GM12878 (cell line): ENCODE results near the gene SRMS. TPM values are rescaled to one million over a fixed set of nuclear protein-coding genes. Genes with fewer than 3 reads are reported as not detected.

Experiments
- ATAC-seq: fragments of 200-7000 bp; cut with Tn5 transposase; 3 replicates; pipeline ENCODE4 v1.9.1; 2020; ENCODE audit warnings: mild to moderate bottlenecking, moderate library complexity
- BruUV-seq: library from RNA; stranded (reverse); fragments of 400-500 nt; replicated peaks from 2 replicates; lab custom pipeline; 2021; lab: Mats Ljungman, UMichigan
- CTCF ChIA-PET: fragments of 300-600 bp; sonication (Branson Sonifier 250); formaldehyde crosslinking; extraction: SDS; loops from one replicate; lab custom pipeline; 2021; ENCODE audit warnings: inconsistent platforms; lab: Yijun Ruan, JAX
- POLR2A ChIA-PET: fragments of 350-600 bp; formaldehyde crosslinking; extraction: SDS; loops from one replicate; lab custom pipeline; 2021; ENCODE audit warnings: inconsistent platforms; lab: Charles Lee
- RAD21 ChIA-PET: fragments of 300-600 bp; sonication (Branson Sonifier 250); formaldehyde crosslinking; loops from one replicate; lab custom pipeline; 2023; ENCODE audit warnings: antibody characterized with exemption; ENCODE audit not compliant: unreplicated experiment; lab: Charles Lee
- SMC1A ChIA-PET: fragments of 300-600 bp; sonication (Branson Sonifier 250); formaldehyde crosslinking; loops from one replicate; lab custom pipeline; 2023; ENCODE audit not compliant: unreplicated experiment, uncharacterized antibody; lab: Charles Lee
- DNase-seq: peaks from one replicate; pipeline ENCODE4 v3.0.0-alpha.2; 2011; ENCODE audit warnings: low read depth, low spot score
- FAIRE-seq: peaks from 3 replicates; lab custom pipeline; 2011; peaks lifted over from hg19 to GRCh38; lab: Jason Lieb, UNC
- H2AFZ ChIP-seq: 2 replicates; pipeline ENCODE4 v1.6.0; 2011; ENCODE audit warnings: low read depth, low read length, control low read depth; ENCODE audit not compliant: control insufficient read depth
- H3K27ac ChIP-seq: 2 replicates; pipeline ENCODE4 v1.5.1; 2011; ENCODE audit warnings: control low read depth; ENCODE audit not compliant: control insufficient read depth, insufficient read depth
- H3K27me3 ChIP-seq, 2 experiments: replicated peaks in 1 of 2; 2 replicates each; pipeline versions ENCODE4 v1.6.0 to v1.6.1; 2011; ENCODE audit warnings: low read length in 1 of 2; ENCODE audit not compliant: control insufficient read depth in 2 of 2, insufficient read depth in 2 of 2
- H3K36me3 ChIP-seq, 2 experiments: 2 replicates each; pipeline ENCODE4 v1.5.1; 2011; ENCODE audit warnings: low read length in 1 of 2; ENCODE audit not compliant: control insufficient read depth in 2 of 2, insufficient read depth in 2 of 2
- H3K4me1 ChIP-seq: 2 replicates; pipeline ENCODE4 v1.6.1; 2011; ENCODE audit warnings: mild to moderate bottlenecking, low read length, moderate library complexity, mixed read lengths; ENCODE audit not compliant: control insufficient read depth, insufficient read depth
- H3K4me2 ChIP-seq: 2 replicates; pipeline ENCODE4 v1.6.0; 2011; ENCODE audit warnings: control low read depth; ENCODE audit not compliant: control insufficient read depth, insufficient read depth
- H3K4me3 ChIP-seq: fragments of 200-600 bp; sonication (generic); 2 replicates; pipeline ENCODE4 v1.5.1; 2016
- H3K79me2 ChIP-seq: 2 replicates; pipeline ENCODE4 v1.6.0; 2011; ENCODE audit warnings: low read length; ENCODE audit not compliant: control insufficient read depth, insufficient read depth
- H3K9ac ChIP-seq: 2 replicates; pipeline ENCODE4 v1.8.0; 2011; ENCODE audit warnings: low read length, control low read depth, mixed read lengths; ENCODE audit not compliant: control insufficient read depth, insufficient read depth
- H3K9me3 ChIP-seq: replicated peaks from 3 replicates; pipeline ENCODE4 v1.5.1; 2011; ENCODE audit warnings: mild to moderate bottlenecking, low read length; ENCODE audit not compliant: control insufficient read depth, insufficient read depth
- H4K20me1 ChIP-seq: 2 replicates; pipeline ENCODE4 v1.6.0; 2011; ENCODE audit not compliant: control insufficient read depth, insufficient read depth
- GATAD2B ChIP-seq: fragments of 450-650 bp; conservative IDR thresholded peaks from 2 replicates; pipeline ENCODE4 v1.6.1; 2017; ENCODE audit warnings: low read depth, mild to moderate bottlenecking, moderate library complexity
- PAX8 ChIP-seq: fragments of 450-650 bp; IDR thresholded peaks from 2 replicates; pipeline ENCODE4 v1.6.1; 2017; ENCODE audit warnings: mild to moderate bottlenecking, moderate library complexity
- PBX3 ChIP-seq: IDR thresholded peaks from 2 replicates; pipeline ENCODE4 v1.6.1; 2011; ENCODE audit warnings: mild to moderate bottlenecking, low read depth, low read length, moderate library complexity; ENCODE audit not compliant: insufficient replicate concordance
- RB1 ChIP-seq: fragments of 450-650 bp; formaldehyde crosslinking; IDR thresholded peaks from 2 replicates; pipeline ENCODE4 v1.6.1; 2017; ENCODE audit warnings: mild to moderate bottlenecking, borderline replicate concordance
- SIX5 ChIP-seq: IDR thresholded peaks from 2 replicates; pipeline ENCODE4 v1.6.1; 2011; ENCODE audit warnings: mild to moderate bottlenecking, low read depth, low read length, moderate library complexity; ENCODE audit not compliant: severe bottlenecking
- SKIL ChIP-seq: fragments of 450-650 bp; IDR thresholded peaks from 2 replicates; pipeline ENCODE4 v1.6.1; 2017; ENCODE audit warnings: mild to moderate bottlenecking, low read depth, inconsistent platforms; ENCODE audit not compliant: poor library complexity, severe bottlenecking
- SUPT20H ChIP-seq: IDR thresholded peaks from 2 replicates; pipeline ENCODE4 v1.6.1; 2011; ENCODE audit warnings: low read depth, mild to moderate bottlenecking, low read length, moderate library complexity, borderline replicate concordance; ENCODE audit not compliant: control insufficient read depth
- TCF7 ChIP-seq: IDR thresholded peaks from 2 replicates; pipeline ENCODE4 v1.6.1; 2014; ENCODE audit warnings: antibody characterized with exemption, borderline replicate concordance
- USF2 ChIP-seq: IDR thresholded peaks from 2 replicates; pipeline ENCODE4 v1.6.1; 2011; ENCODE audit warnings: low read depth, low read length, improper control_type of control experiment, borderline replicate concordance
- ZBTB11 ChIP-seq: fragments of 450-650 bp; formaldehyde crosslinking; IDR thresholded peaks from 2 replicates; pipeline ENCODE4 v1.5.0; 2022; ENCODE audit warnings: mild to moderate bottlenecking, missing genetic modification characterization
- ZBTB33 ChIP-seq: fragments of 450-650 bp; IDR thresholded peaks from 2 replicates; pipeline ENCODE4 v1.6.1; 2017; ENCODE audit warnings: mild to moderate bottlenecking
- WGBS: methylation state at CpG from one replicate; pipeline ENCODE4 v1.1.6; 2016; ENCODE audit warnings: low lambda C conversion rate; ENCODE audit not compliant: insufficient replicate concordance, insufficient coverage; ENCODE audit errors: missing lambda C conversion rate; 5-methylcytosine and 5-hydroxymethylcytosine counted together
- in situ Hi-C: fragments of 300-500 bp; cut with MboI; formaldehyde crosslinking; loops from 9 replicates; pipeline ENCODE4 v1.14.3; 2018; ENCODE audit warnings: mixed read lengths
- intact Hi-C: fragments of 100-400 bp; cut with micrococcal nuclease; formaldehyde crosslinking; loops from one replicate; pipeline ENCODE4 v1.14.2; 2022; ENCODE audit not compliant: unreplicated experiment
- polyA plus RNA-seq, 11 experiments: library from polyadenylated mRNA; depleted of rRNA in 4 of 11; unstranded in 6 of 11; stranded (reverse) in 5 of 11; fragments of >200 nt; fragmentation: Nextera tagmentation in 4 of 11; fragmentation: Illumina TruSeq in 1 of 11; extraction: Ambion mirVana in 4 of 11; extraction: Trizol in 1 of 11; gene quantifications; 1 replicate in 1 of 11; 2 replicates in 10 of 11; pipeline versions ENCODE4 v1.2.1 to v1.2.3, GENCODE V29; 2011 to 2016; ENCODE audit warnings: inconsistent platforms in 2 of 11, missing spikeins in 2 of 11, low read depth in 1 of 11
- total RNA-seq, 4 experiments: library from RNA; depleted of rRNA in 3 of 4; stranded (reverse); fragments of >200 nt in 3 of 4; fragmentation: Illumina TruSeq in 1 of 4; extraction: Trizol in 1 of 4; gene quantifications; 2 replicates each; pipeline versions ENCODE4 v1.2.1 to v1.2.3, GENCODE V29; 2013 to 2021

Gene SRMS
- total and polyA plus RNA-seq, 10 of the 15 experiments (the other 5 are each of a cell fraction or from before 2014, with no cell fraction given) = not detected

- H3K27ac ChIP-seq = no peak overlapping the region
- no peaks in the 10 kb centered on the region for H3K4me1 ChIP-seq
- RAD21 ChIA-PET = interaction anchor here (0.6 to 1.7 kb wide), 5 partner anchors 22 to 146 kb away, joined by 3 to 12 read pairs (median 3); partner anchors contain the start of genes HELZ2 and PTK6
- H3K4me2 ChIP-seq = peak overlapping the region; percentile 59
- DNase-seq (no peak), FAIRE-seq (no peak), ATAC-seq (peak; percentile 91)
- WGBS = 16% methylated on average over 48 of the region's 48 CpGs
- peaks cover 1 to 4% of the 10 kb centered on the region in 2 experiments; a peak in 3 of 4 replicates for H3K27me3 ChIP-seq
- H3K9ac ChIP-seq = no peak overlapping the region
- H3K79me2 ChIP-seq = no peaks in the 10 kb centered on the region
- H3K36me3 ChIP-seq = no peaks in the 10 kb centered on the region
- intact Hi-C loops = no loop called here
- no peak overlapping the region for H3K4me3 ChIP-seq
- H4K20me1 ChIP-seq = no peaks in the 10 kb centered on the region
- H2AFZ ChIP-seq = no peak overlapping the region
- SMC1A ChIA-PET = interaction anchor here (0.7 to 2.3 kb wide), 4 partner anchors 33 to 273 kb away, joined by 3 to 12 read pairs (median 4); partner anchors contain the start of genes HELZ2 and PTK6
- H3K9me3 ChIP-seq = no peaks in the 10 kb centered on the region
- BruUV-seq = no TSS peak
- in situ Hi-C loops = no loop called here
- POLR2A ChIA-PET = no interaction called here
- CTCF ChIA-PET = interaction anchor here (0.7 to 2.6 kb wide), 16 partner anchors 8 to 597 kb away, joined by 3 to 19 read pairs (median 3); partner anchors contain the start of genes HELZ2 and PTK6
- no peak for TF ChIP-seq TCF7
- no peak; the same call in 1 of the 2 replicates for TF ChIP-seq RB1
- TF ChIP-seq SUPT20H = no peak
- TF ChIP-seq USF2 = no peak
- no peak for TF ChIP-seq PBX3
- no peak for TF ChIP-seq SIX5
- TF ChIP-seq GATAD2B = 0 out of 2 replicates have a peak, but pooled peaks have one; percentile 18
- TF ChIP-seq ZBTB33 = no peak
- no peak for TF ChIP-seq ZBTB11
- TF ChIP-seq SKIL = no peak
- no peak for TF ChIP-seq PAX8
Measured at GRCh38 chr20:63495741-63496595, 51.6 kb downstream of the SRMS start.
